HuH-7 (cell line): ENCODE measurements around the gene FLVCR1.

ENCODE experiments used
- DNase-seq: peaks from one replicate; pipeline ENCODE4 v3.0.0; 2011; ENCODE audit warnings: low spot score

The FLVCR1 gene

GRCh38 chr1:212915245-212916091 is 57.4 kb downstream of the FLVCR1 start:
- peak; percentile 74 for DNase-seq

- no peak for DNase-seq
Observed at GRCh38 chr1:212916481-212917133, 58.5 kb downstream of the FLVCR1 start.

- no peak for DNase-seq
Observed at GRCh38 chr1:212917134-212917485, 59.0 kb downstream of the FLVCR1 start.

GRCh38 chr1:212917858-212918257 is 59.8 kb downstream of the FLVCR1 start:
- no peak for DNase-seq

GRCh38 chr1:212918824-212919223 is 60.7 kb downstream of the FLVCR1 start:
- no peak for DNase-seq

GRCh38 chr1:212920246-212920645 is 62.2 kb downstream of the FLVCR1 start:
- no peak for DNase-seq

GRCh38 chr1:212920896-212921295 is 62.8 kb downstream of the FLVCR1 start:
- DNase-seq: peak; percentile 57

- no peak for DNase-seq
Observed at GRCh38 chr1:212922016-212922415, 63.9 kb downstream of the FLVCR1 start.

GRCh38 chr1:212926372-212926771 is 68.3 kb downstream of the FLVCR1 start:
- no peak for DNase-seq

GRCh38 chr1:212928323-212929291 is 70.5 kb downstream of the FLVCR1 start:
- no peak for DNase-seq

- no peak for DNase-seq
Observed at GRCh38 chr1:212930986-212931678, 73.1 kb downstream of the FLVCR1 start.

GRCh38 chr1:212933815-212934471 is 75.9 kb downstream of the FLVCR1 start:
- no peak for DNase-seq

- no peak for DNase-seq
Observed at GRCh38 chr1:212935387-212935981, 77.4 kb downstream of the FLVCR1 start.

- DNase-seq: no peak
Observed at GRCh38 chr1:212937034-212937433, 79.0 kb downstream of the FLVCR1 start.

GRCh38 chr1:212938846-212939245 is 80.8 kb downstream of the FLVCR1 start:
- no peak for DNase-seq

GRCh38 chr1:212941452-212941851 is 83.4 kb downstream of the FLVCR1 start:
- DNase-seq: no peak

GRCh38 chr1:212942679-212943392 is 84.8 kb downstream of the FLVCR1 start:
- no peak for DNase-seq

GRCh38 chr1:212943393-212943710 is 85.3 kb downstream of the FLVCR1 start:
- DNase-seq: no peak

- no peak for DNase-seq
Observed at GRCh38 chr1:212944229-212944901, 86.3 kb downstream of the FLVCR1 start.

- DNase-seq: no peak
Observed at GRCh38 chr1:212945056-212945455, 87.0 kb downstream of the FLVCR1 start.
